BLaER1 (cell line): ENCODE measurements around the gene SNX32.

Experiments
- H3K27ac ChIP-seq: shearing (Covaris generic); formaldehyde crosslinking; 2 replicates; pipeline ENCODE4 v1.8.1; 2022
- H3K27me3 ChIP-seq: shearing (Covaris generic); formaldehyde crosslinking; 2 replicates; pipeline ENCODE4 v1.8.1; 2022
- H3K36me3 ChIP-seq: shearing (Covaris generic); formaldehyde crosslinking; 2 replicates; pipeline ENCODE4 v1.8.1; 2022
- H3K4me1 ChIP-seq: shearing (Covaris generic); formaldehyde crosslinking; 2 replicates; pipeline ENCODE4 v1.8.1; 2022
- H3K4me2 ChIP-seq: shearing (Covaris generic); formaldehyde crosslinking; 2 replicates; pipeline ENCODE4 v1.8.1; 2022
- H3K4me3 ChIP-seq: shearing (Covaris generic); formaldehyde crosslinking; 2 replicates; pipeline ENCODE4 v1.8.1; 2022
- H3K9ac ChIP-seq: shearing (Covaris generic); formaldehyde crosslinking; 2 replicates; pipeline ENCODE4 v1.8.1; 2022
- H3K9me3 ChIP-seq: shearing (Covaris generic); formaldehyde crosslinking; 2 replicates; pipeline ENCODE4 v1.8.1; 2022
- H4K20me1 ChIP-seq: shearing (Covaris generic); formaldehyde crosslinking; 2 replicates; pipeline ENCODE4 v1.8.1; 2022
- Cebpa-rat ChIP-seq: shearing (Covaris generic); IDR thresholded peaks from 2 replicates; pipeline ENCODE4 v1.8.1; 2022

Gene SNX32

DNA sequence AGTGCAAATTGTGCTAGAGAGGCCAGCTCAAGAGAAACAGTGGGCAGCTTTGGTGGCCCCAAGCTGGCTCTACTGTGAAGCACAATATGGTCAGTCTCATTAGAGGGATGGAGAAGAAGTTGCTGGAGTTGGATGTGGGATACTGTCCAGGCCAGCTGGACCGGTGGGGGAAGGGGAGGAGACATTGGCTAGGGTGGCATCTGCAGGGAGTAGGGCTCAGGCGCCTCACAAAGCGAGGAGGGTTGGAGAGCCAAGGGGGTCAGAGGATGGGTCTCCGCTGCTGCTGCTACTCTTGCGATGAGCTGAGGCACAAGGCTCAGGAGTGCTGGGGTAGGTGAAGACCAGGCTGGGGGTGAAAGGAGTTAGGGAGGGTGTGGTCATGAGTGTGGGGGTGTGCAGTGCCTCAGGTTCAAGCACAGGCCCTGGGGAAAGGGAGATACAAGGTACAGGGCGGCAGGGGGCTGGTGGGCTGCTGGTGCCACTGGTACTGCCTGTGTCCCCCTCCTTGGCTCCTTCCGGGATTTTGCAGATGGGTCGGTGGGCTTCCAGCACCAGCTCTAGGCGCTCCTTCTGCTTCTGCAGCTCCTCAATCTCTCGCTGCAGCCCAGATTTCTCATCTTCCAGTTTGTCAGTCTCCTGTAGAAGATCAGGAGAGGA is 59.0 kb downstream of the SNX32 start:
- H4K20me1 ChIP-seq, result peaks cover 26% of the 10 kb centered on the region
- H3K9me3 ChIP-seq, result no peaks in the 10 kb centered on the region
- H3K27ac ChIP-seq, result peak overlapping the region; percentile 98
- no peaks in the 10 kb centered on the region for H3K36me3 ChIP-seq
- peak overlapping the region; percentile 97 for H3K4me3 ChIP-seq
- TF ChIP-seq Cebpa-rat, result no peak
- peak overlapping the region; percentile 99 for H3K9ac ChIP-seq
- peaks cover 16% of the 10 kb centered on the region for H3K27me3 ChIP-seq
- peak overlapping the region; percentile 98 for H3K4me2 ChIP-seq
- H3K4me1 ChIP-seq, result peaks cover 50% of the 10 kb centered on the region

DNA sequence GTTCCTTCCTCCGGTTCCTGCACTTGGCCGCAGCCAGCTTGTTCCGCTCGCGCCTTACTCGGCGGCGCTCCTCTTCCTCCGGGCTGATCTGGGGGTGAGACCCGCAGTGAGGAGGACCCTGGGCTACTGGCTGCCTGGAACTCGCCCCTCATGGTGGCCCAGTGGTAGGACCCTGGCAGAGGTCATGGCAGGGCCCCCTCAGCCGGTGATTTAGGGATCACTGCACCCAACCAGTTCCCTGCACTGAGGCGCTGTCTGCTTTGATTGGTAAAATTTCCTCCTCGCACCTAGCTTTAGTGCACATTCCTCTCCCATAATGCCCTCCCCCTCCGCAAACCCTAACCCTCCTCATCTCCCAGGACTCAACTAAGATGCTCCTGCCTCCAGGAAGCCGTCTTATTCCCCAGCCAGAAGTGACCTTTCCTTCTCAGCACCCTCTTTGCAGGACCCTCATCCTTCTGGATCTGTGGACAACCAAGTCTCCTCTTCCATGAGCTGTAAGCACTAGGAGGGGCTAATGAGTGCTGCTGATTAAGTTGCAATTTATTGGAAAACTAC is 60.4 kb downstream of the SNX32 start:
- peak overlapping the region; percentile 98 for H3K4me2 ChIP-seq

DNA sequence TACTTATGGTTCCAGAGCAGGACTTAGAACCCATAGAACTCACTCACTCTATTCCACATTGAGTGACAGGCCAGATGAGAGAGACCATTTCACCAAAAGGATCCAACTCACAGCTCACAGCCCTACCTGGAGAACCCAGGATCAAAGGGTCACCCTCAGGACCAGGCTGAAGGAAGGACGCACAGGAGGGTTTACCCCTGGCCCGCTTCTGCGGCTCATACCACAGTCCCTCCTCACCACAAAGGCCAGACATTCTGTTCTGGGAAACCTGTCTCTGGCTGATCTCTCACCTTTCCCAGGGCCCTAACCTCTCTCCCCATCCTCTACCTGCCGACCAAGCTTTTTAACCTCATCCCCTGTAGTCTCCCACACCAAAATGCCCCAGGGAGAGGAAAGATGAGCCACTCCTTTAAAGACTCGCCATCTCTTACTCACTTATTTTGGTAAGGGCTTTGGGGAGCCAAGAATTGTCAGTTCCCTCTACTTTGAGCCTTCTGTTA is 61.8 kb downstream of the SNX32 start:
- Histone ChIP-seq H4K20me1 (peaks cover 26% of the 10 kb centered on the region), H3K36me3 (no peaks in the 10 kb centered on the region), H3K27ac (no peak overlapping the region)

More for the DNA sequence above, 60.4 kb downstream of the SNX32 start:
- Histone ChIP-seq H3K4me3 (peak overlapping the region; percentile 97), H3K4me1 (peaks cover 55% of the 10 kb centered on the region), H3K27me3 (peaks cover 29% of the 10 kb centered on the region), H3K9ac (peak overlapping the region; percentile 76), H4K20me1 (peaks cover 26% of the 10 kb centered on the region), H3K27ac (peak overlapping the region; percentile 90), H3K9me3 (no peaks in the 10 kb centered on the region), H3K36me3 (no peaks in the 10 kb centered on the region)
- TF ChIP-seq Cebpa-rat, result no peak

DNA sequence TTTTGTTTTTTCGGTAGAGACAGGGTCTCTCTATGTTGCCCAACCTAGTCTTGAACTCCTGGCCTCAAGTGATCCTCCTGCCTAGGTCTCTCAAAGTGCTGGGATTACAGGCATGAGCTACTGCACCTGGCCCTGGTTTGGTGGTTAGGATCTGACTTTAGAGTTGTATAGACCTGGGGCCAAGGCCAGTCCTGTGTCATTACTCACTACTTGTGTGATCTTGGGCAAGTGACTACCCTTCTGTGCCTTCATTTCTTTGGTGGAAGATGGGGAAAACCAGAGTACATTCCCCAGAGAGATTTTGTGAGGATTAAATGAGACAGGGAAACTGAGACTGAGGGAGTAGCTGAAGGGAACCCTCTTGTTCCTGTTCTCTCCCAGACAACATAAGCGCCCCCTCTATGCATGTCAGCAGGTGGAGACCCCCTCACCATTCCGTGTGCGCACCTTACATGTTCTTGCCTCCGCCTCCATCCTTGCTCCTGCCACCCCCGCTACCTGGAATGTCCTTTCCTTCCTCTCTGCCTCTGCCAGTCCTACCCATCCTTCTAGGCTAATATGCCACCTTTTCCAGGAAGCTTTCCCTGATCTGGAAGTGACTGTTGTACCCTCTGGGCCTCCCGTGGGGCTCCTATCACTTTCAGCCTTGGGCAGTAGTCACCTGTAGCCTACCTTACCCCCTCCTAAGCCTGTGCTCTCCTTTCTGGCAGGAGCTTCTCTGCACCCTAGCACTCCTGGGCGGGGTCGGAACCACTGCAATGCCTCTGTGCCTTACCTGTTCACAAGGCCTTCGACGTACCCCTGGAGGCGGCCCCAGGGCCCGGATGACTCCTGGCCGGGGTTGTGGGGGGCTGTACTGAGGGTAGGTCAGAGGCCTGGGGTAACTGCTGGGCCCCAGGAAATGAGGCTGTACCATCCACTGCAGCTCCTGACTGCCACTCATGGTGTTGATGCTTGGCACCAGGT is 62.6 kb downstream of the SNX32 start:
- Histone ChIP-seq H3K27me3 (peaks cover 51% of the 10 kb centered on the region), H3K4me2 (no peak overlapping the region), H3K36me3 (no peaks in the 10 kb centered on the region), H3K27ac (no peak overlapping the region), H3K9ac (no peak overlapping the region), H4K20me1 (peaks cover 18% of the 10 kb centered on the region), H3K4me3 (no peak overlapping the region), H3K9me3 (no peaks in the 10 kb centered on the region), H3K4me1 (peaks cover 62% of the 10 kb centered on the region)
- TF ChIP-seq Cebpa-rat, result no peak

More for the DNA sequence above, 61.8 kb downstream of the SNX32 start:
- H3K27me3 ChIP-seq, result peaks cover 43% of the 10 kb centered on the region
- no peak overlapping the region for H3K4me2 ChIP-seq
- H3K9ac ChIP-seq, result no peak overlapping the region
- H3K4me1 ChIP-seq, result peaks cover 58% of the 10 kb centered on the region
- no peak overlapping the region for H3K4me3 ChIP-seq
- H3K9me3 ChIP-seq, result no peaks in the 10 kb centered on the region
- no peak for TF ChIP-seq Cebpa-rat

DNA sequence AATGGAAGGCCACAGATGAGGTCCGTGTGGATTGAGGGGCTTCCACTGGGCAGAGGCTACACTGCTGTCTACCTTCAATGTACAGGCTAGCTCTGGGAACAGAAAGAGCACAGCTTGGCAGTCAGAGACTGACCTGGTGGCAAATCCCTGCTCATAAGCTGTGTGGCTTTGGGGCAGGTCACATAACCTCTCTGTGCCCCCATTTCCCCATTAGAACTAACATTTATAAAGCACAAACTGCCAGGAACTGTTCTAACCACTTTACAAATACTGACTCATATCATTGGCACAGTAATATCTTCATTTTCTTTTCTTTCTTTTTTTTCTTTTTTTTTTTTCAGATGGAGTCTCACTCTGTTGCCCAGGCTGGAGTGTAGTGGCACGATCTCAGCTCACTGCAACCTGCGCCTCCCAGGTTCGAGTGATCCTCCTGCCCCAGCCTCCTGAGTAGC is 63.3 kb downstream of the SNX32 start:
- Histone ChIP-seq H4K20me1 (peaks cover 11% of the 10 kb centered on the region), H3K27me3 (peaks cover 58% of the 10 kb centered on the region), H3K4me2 (no peak overlapping the region), H3K9ac (no peak overlapping the region), H3K4me1 (peaks cover 59% of the 10 kb centered on the region), H3K36me3 (no peaks in the 10 kb centered on the region), H3K4me3 (no peak overlapping the region), H3K27ac (no peak overlapping the region), H3K9me3 (no peaks in the 10 kb centered on the region)
- no peak for TF ChIP-seq Cebpa-rat

DNA sequence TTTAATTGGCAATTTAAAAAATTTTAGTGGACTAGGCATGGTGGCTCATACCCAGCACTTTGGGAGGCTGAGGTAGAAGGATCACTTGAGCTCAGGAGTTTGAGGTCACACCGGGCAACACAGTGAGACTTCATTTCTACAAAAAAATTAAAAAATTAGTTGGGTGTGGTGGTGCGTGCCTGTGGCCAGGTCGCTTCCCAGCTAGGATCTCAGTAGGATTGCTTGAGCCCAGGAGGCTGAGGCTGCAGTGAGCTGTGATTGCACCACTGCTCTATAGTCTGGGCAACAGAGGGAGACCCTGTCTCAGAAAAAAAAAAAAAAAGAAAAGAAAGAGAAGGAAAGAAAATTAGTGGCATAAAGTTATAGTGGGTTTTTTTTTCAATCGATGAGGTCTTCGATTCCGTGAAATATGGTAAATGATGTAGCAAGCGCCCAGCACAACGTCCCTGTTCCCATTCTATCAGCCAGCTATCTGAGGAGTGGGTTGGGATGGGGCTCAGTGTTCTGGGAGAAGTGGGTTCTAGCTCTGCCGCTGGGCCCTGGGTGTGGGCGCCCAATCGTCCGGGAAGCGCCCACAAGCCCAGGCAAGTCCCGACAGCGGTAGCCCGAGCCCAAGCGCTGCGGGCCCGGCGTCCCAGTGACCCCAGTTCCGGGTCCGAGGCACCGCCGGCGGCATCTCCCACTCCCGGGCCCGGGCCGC is 65.0 kb downstream of the SNX32 start:
- H3K27me3 ChIP-seq, result peaks cover 61% of the 10 kb centered on the region
- no peak for TF ChIP-seq Cebpa-rat
- H3K4me1 ChIP-seq, result peaks cover 55% of the 10 kb centered on the region
- no peaks in the 10 kb centered on the region for H3K9me3 ChIP-seq
- H3K4me2 ChIP-seq, result peak overlapping the region; percentile 95
- peak overlapping the region; percentile 73 for H3K4me3 ChIP-seq
- H4K20me1 ChIP-seq, result no peaks in the 10 kb centered on the region
- H3K27ac ChIP-seq, result peak overlapping the region; percentile 63
- no peaks in the 10 kb centered on the region for H3K36me3 ChIP-seq
- H3K9ac ChIP-seq, result peak overlapping the region; percentile 78

DNA sequence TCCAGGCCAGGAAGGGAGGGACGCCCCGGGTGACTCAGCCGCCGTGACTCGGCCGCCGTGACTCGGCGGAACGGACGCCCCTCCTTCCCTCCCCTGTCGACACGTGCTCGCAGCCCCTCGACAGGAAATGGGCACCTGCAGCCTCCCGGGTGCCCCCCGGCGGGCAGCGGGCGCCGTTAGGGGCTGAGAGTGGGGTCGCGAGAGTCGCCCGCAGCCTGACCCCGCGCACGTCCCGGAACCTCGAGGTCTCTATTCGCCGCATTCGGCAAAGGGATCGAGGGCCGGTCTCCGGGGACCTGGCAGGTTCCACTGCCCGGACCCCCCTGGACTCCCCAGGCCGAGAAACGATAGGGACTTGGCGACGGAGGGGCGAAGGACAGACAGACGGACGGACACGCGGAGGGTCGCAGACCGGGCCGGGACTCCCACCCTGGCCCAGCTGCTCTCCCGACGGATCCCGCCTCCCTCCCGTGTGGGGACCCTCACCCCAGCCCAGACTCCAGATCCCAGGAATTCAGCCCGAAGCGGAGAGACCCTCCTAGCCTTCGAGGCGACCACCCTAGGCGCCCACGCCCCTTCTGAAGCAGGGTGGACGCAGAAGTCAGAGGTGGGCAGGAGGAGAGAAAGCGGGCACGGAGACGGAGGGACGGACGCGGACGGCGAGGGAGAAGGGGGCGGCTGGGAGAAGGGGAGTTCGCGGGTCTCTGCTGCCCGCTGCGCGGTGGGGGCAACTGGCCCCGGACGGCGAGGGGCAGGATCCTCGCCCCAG is 65.8 kb downstream of the SNX32 start:
- no peaks in the 10 kb centered on the region for H3K9me3 ChIP-seq
- H3K36me3 ChIP-seq, result no peaks in the 10 kb centered on the region
- peaks cover 61% of the 10 kb centered on the region for H3K27me3 ChIP-seq
- no peak for TF ChIP-seq Cebpa-rat
- H3K4me2 ChIP-seq, result peak overlapping the region; percentile 95
- H3K27ac ChIP-seq, result peak overlapping the region; percentile 63
- H3K9ac ChIP-seq, result peak overlapping the region; percentile 78
- peak overlapping the region; percentile 73 for H3K4me3 ChIP-seq
- H4K20me1 ChIP-seq, result no peaks in the 10 kb centered on the region
- H3K4me1 ChIP-seq, result peaks cover 48% of the 10 kb centered on the region

DNA sequence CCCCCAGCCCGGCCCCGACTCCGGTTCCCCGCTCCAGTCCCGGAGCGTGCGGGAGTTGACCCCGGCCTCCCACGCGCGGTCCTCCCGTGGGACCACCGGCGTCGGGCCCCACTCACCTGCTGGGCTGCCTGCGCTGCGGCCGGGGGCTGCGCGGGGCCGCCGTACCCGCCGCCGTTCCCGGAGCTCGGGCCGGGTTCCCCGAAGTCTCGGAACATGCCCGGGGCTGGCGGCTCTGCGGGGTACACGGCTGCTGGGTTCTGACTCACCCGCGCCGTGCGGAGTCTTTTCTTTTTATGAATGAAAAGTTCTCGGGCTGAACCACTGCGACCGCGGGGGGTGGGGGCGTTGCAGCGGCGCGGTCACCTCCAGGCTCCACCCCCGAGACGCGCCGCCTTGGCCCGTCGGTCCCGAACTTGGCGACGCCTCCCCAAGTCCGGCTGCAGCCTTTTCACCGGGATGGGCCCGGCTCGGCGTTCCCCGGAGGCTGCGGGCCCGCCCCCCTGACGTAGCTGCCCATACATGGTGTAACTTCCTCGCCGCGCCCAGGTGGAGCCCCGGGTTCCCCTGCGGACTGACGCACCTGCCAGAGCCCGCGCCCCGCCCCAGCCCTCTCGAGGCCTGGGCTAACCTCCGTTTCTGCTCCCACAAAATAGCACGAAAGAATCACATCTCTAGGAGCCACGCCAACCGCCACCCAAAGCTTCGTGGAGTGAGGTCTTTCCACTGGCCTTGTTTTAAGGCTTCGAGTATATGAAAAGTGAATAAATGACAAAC is 66.5 kb downstream of the SNX32 start, which contains the start of gene FOSL1:
TSS of gene FOSL1 (minus strand) at position 264 of the 774 bp plus-strand sequence. CDS start at position 215, 49 bp downstream.
- no peaks in the 10 kb centered on the region for H3K9me3 ChIP-seq
- H3K27ac ChIP-seq, result peak within 1 kb of the TSS; percentile 63
- peak within 1 kb of the TSS; percentile 95 for H3K4me2 ChIP-seq
- H3K27me3 ChIP-seq, result peaks cover 61% of the 10 kb centered on the region
- H3K9ac ChIP-seq, result peak within 1 kb of the TSS; percentile 78
- peaks cover 42% of the 10 kb centered on the region for H3K4me1 ChIP-seq
- H3K36me3 ChIP-seq, result no peaks in the 10 kb centered on the region
- H3K4me3 ChIP-seq, result peak within 1 kb of the TSS; percentile 73
- TF ChIP-seq Cebpa-rat, result no peak
- no peaks in the 10 kb centered on the region for H4K20me1 ChIP-seq
